ENCODE results near the gene LRRN1.

LRRN1 gene

GRCh38 chr3:3799173-3800079 lies at the start of gene LRRN1:
Gene LRRN1 (plus strand): TSS chr3:3799431. CDS start chr3:3844642, 45,211 bp downstream.
- DNase-seq, result peak; percentile 88

DNA sequence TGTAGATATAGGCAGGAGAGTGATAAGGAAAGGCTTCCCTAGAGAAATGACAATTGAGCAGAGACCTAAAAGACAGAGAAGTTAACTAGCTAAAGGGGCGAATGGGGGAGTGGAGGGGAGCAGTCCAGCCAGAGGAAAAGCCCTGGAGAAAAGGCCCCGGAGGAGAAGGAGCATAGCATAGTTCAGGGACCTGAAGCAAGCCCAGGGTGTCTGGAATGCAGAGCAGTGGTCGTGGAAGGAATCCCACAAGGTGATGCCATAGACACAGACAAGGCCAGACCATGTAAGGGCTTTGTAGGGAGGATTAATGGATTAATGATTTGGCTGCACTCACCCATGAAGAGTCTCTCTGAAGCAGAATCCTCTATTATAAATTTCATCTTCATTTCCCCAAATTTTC lies 45.8 kb upstream of the LRRN1 start:
- no peak for DNase-seq

GRCh38 chr3:3765661-3766060 lies 33.6 kb upstream of the LRRN1 start:
- DNase-seq, result no peak

DNA sequence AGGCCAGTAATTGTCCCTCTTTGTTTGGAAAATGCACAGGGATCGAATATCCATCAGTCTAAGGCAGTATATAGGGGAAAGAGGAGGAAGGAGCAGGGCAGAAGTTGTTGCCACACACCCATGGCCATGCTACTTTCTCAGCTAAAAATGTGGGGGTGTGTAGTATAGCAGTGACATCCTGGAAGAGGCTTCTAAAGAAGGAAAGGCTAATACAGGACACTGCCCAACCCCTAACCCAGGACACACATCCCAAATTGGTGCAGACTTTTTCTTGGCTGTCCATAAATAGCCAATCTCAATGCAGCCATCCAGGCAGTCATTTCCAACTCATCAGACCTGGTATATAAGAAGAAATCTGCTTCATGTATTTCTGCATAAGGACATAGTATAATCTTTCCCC lies 33.1 kb upstream of the LRRN1 start:
- no peak for DNase-seq

- peak; percentile 27 for DNase-seq
Observed at GRCh38 chr3:3771094-3771493, 28.1 kb upstream of the LRRN1 start.

- DNase-seq, result no peak
Observed at GRCh38 chr3:3771567-3771966, 27.7 kb upstream of the LRRN1 start.

DNA sequence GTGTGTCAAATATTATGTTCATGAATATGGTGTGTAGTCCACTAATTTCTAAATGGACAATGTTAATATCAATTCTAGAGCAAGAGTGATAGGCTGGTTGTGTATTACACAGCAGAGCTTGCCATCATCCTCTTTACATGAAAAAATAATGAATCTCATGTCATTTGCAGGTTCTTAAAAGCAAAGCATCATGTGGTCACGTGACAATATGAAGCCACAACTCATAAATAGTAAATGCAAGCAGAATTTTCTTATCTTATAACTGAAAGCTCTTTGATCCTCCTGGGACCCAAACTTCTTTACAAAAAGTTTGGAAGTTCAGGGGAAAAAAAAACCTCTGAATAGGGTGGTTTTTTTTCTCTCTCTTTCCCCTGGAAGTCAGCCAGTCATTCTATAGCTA lies 26.9 kb upstream of the LRRN1 start:
- DNase-seq, result no peak

- no peak for DNase-seq
Observed at GRCh38 chr3:3772920-3773319, 26.3 kb upstream of the LRRN1 start.

DNA sequence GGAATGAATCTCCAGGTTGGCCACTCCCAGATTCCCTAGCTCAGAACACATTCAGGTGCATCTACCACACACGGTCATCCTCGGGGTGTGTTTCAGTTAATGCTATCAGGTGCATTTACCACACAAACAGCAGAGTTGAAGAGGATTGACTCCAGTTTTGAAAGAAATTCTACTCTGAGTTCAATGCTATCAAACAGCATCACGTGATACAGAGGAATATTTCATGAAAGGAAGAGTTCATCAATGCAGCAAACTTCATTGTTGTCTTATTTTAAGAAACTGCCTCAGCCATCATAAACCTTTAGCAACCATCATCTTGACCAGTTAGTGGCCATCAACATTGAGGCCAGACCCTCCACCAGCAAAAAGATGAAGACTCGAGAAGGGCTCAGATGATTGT lies 22.6 kb upstream of the LRRN1 start:
- no peak for DNase-seq

DNA sequence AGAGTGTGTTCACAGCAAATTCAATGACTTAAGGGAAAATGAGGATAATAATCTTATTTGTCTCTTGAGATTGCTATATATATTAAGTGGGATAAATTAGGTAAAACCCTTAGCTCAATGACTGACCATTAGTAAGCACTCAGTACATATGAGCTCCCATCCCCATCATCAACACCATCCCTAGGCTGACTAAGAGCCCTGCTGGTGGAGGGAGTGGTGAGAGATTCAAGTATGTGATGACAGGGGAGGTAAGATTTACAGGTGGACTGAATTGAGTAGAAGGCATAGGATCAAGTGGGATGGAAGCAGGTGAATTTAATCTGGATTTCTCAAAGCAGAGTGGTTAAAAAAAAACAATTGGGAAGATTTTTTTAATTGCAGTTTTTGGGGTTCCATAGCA lies 21.0 kb upstream of the LRRN1 start:
- DNase-seq, result no peak

DNA sequence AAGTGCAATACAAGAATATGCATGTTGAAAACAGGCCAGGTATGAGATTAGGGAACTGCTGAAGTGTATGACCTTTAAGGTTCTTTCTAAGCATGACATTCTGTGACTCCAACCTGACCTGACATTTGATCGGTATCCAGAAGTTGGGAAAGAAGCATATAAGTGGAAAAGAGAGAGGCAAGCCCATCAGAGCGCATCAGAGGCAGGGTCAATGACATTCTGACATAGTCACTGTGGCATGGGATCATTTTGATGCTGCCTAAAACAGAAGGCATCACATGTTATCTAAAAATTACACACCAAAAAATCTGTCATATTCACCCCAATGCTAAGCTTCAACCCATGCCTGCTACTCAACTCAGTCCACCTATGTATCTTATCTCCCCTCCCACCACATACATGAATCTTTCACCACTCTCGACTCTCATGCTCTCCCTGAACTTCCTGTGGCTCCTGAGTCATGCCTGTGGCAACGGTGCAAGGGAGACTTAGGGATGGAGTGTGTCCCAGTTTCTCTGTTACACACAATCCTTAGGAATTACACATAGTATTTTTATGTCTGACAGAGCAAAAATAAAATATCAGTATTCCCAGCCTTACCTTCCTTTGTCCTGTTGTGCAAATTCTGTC lies 20.5 kb upstream of the LRRN1 start:
- no peak for DNase-seq

DNA sequence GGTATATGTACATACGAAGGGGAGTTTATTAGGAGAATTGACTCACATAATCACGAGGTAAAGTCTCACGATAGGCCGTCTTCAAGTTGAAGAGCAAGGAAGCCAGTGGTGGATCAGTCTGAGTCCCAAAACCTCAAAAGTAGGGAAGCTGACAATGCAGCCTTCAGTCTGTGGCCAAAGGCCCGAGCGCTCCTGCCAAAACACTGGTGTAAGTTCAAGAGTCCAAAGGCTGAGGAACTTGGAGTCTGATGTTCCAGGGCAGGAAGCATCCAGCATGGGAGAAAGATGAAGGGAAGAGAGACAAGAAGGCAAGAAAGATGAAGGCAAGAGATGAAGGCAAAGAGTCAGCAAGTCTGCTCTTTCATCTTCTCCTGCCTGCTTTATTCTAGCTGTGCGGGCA lies 16.8 kb upstream of the LRRN1 start:
- DNase-seq, result no peak

DNA sequence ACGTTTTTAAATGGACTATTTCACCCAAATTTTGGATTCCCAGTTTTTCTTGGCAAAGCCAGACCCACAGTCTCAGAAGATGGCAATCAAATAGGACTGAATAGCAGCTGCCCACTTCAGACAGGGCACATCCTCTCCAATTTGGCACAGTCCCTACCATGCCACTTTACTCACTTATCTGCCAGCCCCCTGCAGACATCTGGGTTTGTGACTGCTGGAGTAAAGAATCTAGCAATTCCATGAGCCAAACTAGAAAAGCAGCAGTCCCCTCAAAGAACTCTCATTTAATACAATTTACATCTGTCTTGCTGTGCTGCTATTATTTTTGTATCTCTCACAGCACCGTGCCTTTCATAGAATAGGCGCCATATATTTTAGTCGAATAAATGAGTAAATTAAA lies 16.0 kb upstream of the LRRN1 start:
- DNase-seq, result peak; percentile 51

GRCh38 chr3:3783696-3784095 lies 15.5 kb upstream of the LRRN1 start:
- DNase-seq, result peak; percentile 57

GRCh38 chr3:3792391-3792790 lies 6.8 kb upstream of the LRRN1 start:
- no peak for DNase-seq

DNA sequence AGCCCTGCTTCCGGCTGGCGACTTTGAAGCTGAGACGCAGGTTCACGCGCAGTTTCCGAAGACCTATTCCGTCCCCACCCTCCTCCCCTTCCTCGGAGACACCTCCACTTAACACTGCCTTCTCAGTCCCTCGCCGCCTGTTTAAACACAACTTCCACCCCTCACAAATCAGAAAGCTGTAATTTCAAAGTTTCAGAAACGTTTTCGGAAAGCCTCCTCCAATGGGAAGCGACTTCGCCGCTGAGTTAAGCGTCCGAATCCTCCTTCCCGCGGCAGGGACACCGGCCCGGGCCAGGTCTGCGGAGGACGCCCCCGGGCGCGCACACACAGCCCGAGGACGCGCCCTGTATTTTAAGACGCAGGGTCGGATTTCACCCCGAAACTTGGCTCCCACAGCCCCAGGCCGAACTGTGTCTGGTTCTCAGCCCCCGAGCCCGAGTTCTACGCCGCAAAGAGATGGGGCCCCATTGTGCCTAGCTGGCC lies 559 bp upstream of the LRRN1 start:
- no peak for DNase-seq

GRCh38 chr3:3800080-3800455 lies 837 bp downstream of the LRRN1 start:
- peak; percentile 66 for DNase-seq

- peak; percentile 45 for DNase-seq
Observed at GRCh38 chr3:3800685-3801493, 1.7 kb downstream of the LRRN1 start.

DNA sequence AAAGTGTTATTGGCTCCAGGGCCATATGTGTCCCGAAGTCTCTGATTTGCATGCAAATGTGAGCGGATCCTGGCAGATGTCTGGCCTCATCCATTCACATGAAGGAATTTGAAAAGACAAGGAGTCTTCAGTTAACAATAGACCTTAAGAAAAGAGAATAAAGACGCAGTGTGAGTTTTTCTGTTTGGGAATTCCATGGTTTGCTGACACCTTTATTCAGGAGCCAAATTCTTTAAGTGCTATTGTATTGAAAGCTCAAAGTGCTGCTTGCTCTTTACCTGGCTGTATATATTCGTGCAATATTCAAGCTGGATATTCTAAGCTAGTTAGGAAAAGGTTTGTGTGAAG lies 2.2 kb downstream of the LRRN1 start:
- no peak for DNase-seq

- DNase-seq, result no peak
Observed at GRCh38 chr3:3802046-3802445, 2.8 kb downstream of the LRRN1 start.

DNA sequence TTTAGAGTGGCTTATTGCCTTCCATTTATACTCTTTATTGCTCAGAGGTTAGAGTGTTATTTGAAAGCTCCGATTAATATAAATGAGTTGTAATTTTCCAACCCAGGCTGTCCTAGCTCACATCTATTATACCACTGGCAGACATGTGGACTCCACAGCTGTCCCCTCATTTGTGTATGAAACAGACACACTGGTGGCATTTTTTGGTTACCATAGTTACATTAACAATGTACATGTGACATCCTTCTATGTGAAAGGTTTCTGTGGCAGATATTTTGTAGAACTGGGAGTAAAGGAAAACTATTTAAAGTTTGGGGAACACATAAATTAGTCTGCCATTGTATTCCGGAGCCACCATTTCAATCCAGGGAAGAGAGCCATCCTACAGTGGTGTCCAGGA lies 5.3 kb downstream of the LRRN1 start:
- no peak for DNase-seq

- DNase-seq, result no peak
Observed at GRCh38 chr3:3806092-3806491, 6.9 kb downstream of the LRRN1 start.

DNA sequence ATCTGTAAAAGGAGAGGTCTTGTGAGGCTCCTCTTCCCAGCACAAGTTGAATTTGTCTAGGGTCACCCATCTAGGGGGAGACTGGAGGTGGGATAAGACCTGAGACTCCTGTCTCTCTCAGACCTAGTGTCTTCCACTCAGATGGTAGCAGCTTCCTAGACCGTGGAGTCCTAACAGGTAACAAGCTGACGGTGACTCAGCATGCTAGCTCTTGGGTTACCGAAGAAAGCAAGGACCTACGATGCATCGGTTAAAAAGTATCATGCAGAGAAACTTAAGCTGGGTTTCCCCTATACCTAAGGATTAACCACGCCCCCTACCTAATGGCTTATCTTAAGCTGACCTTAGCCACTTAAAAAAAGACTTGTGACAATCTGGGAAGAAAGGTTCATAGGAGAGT lies 7.6 kb downstream of the LRRN1 start:
- DNase-seq, result no peak

DNA sequence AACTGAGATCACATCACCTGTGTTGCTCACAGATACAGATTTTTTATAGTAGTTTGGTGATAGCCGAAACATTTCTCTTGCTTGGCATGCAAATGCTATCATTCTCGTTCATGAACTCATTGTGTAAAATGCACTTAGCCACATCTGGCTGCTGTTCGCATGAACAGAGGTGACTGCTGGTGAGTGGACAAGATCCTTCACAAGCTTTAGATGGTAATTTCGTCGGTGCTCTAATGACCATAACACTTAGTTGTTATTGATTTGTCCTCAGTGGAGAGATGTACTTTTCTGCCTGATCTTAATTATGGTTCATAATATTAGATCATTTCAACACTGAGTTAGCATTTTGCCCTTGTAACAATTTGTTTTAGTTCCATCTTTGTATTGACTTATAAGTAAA lies 13.8 kb downstream of the LRRN1 start:
- DNase-seq, result no peak

Data from right hindlimb (tissue), 1 donor.